Neural crest cell (in vitro differentiated cells): ENCODE results near the gene TMEM235. TPM values are rescaled to one million over a fixed set of nuclear protein-coding genes. Genes with fewer than 3 reads are reported as not detected.

ENCODE experiments used
- DNase-seq: peaks from one replicate; pipeline ENCODE4 v3.0.0; 2021; ENCODE audit warnings: low read depth, mixed read lengths, low spot score
- H3K27ac Mint-ChIP-seq: one replicate; pipeline ENCODE4 v1.8.0; 2021; ENCODE audit warnings: mild to moderate bottlenecking, mixed read lengths; ENCODE audit not compliant: unreplicated experiment
- H3K27me3 Mint-ChIP-seq: 2 replicates; pipeline ENCODE4 v1.8.0; 2021; ENCODE audit warnings: low read depth, mild to moderate bottlenecking, mixed read lengths
- H3K36me3 Mint-ChIP-seq: 2 replicates; pipeline ENCODE4 v1.8.0; 2021; ENCODE audit warnings: low read depth, mild to moderate bottlenecking, mixed read lengths
- H3K4me1 Mint-ChIP-seq: 2 replicates; pipeline ENCODE4 v1.8.0; 2021; ENCODE audit warnings: mixed read lengths
- H3K4me3 Mint-ChIP-seq: one replicate; pipeline ENCODE4 v1.8.0; 2021; ENCODE audit warnings: mild to moderate bottlenecking, mixed read lengths
- H3K9me3 Mint-ChIP-seq: 2 replicates; pipeline ENCODE4 v1.8.0; 2021; ENCODE audit warnings: mixed read lengths
- total RNA-seq: library from RNA; stranded (reverse); gene quantifications from 2 replicates; pipeline ENCODE4 v1.2.1, GENCODE V29; 2021
- TF ChIP-seq, protein P1 (sequence below): fragments of 200-600 bp; sonication (generic); conservative IDR thresholded peaks from 2 replicates; pipeline ENCODE4 v1.5.0; 2021; ENCODE audit warnings: antibody characterized with exemption, mild to moderate bottlenecking

TMEM235 gene
- total RNA-seq, 1 donor from 2014 or later, result not detected

DNA sequence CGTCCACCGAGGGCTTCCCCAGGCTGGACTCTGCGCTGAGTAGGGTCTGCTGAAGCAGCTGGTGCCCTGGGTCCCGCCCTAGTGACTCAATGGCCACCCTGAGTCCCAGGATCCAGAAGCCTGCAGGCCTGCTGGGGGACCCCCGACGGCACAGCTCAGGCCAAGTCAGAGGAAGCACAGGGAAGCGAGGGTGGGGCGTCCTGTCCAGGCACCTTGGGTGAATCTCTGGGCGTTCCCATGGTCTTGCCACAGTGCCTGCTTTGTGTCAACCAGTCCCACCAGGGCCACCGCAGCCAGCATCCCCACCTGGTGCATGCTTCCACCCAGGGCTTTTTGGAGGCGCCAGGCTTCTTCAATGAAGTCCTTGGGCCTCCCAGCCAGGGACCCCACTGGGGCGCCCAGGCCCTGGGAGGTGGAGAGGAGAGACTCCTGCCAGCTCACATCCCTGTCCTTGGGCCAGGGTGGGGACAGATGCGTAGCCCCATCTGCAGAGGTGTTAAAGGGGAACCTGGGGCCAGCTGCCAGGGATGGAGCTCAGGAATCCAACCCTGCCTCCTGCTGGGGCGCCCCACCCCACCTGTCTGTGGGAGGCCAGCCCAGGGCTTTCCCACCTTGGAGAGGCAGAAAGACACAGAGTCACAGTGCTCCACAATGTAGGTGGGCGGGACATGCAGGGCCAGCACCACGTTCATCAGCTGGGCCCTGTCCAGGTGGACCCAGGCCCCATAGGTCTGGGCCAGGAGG, 17.8 kb downstream of the TMEM235 start:
- Mint-ChIP-seq H3K36me3 (peaks cover 2% of the 10 kb centered on the region), H3K9me3 (peaks cover 3% of the 10 kb centered on the region), H3K27ac (no peak overlapping the region), H3K27me3 (no peaks in the 10 kb centered on the region), H3K4me1 (peaks cover 17% of the 10 kb centered on the region), H3K4me3 (no peak overlapping the region)
- TF ChIP-seq, protein P1, sequence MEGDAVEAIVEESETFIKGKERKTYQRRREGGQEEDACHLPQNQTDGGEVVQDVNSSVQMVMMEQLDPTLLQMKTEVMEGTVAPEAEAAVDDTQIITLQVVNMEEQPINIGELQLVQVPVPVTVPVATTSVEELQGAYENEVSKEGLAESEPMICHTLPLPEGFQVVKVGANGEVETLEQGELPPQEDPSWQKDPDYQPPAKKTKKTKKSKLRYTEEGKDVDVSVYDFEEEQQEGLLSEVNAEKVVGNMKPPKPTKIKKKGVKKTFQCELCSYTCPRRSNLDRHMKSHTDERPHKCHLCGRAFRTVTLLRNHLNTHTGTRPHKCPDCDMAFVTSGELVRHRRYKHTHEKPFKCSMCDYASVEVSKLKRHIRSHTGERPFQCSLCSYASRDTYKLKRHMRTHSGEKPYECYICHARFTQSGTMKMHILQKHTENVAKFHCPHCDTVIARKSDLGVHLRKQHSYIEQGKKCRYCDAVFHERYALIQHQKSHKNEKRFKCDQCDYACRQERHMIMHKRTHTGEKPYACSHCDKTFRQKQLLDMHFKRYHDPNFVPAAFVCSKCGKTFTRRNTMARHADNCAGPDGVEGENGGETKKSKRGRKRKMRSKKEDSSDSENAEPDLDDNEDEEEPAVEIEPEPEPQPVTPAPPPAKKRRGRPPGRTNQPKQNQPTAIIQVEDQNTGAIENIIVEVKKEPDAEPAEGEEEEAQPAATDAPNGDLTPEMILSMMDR, result no peak
- DNase-seq, result no peak

DNA sequence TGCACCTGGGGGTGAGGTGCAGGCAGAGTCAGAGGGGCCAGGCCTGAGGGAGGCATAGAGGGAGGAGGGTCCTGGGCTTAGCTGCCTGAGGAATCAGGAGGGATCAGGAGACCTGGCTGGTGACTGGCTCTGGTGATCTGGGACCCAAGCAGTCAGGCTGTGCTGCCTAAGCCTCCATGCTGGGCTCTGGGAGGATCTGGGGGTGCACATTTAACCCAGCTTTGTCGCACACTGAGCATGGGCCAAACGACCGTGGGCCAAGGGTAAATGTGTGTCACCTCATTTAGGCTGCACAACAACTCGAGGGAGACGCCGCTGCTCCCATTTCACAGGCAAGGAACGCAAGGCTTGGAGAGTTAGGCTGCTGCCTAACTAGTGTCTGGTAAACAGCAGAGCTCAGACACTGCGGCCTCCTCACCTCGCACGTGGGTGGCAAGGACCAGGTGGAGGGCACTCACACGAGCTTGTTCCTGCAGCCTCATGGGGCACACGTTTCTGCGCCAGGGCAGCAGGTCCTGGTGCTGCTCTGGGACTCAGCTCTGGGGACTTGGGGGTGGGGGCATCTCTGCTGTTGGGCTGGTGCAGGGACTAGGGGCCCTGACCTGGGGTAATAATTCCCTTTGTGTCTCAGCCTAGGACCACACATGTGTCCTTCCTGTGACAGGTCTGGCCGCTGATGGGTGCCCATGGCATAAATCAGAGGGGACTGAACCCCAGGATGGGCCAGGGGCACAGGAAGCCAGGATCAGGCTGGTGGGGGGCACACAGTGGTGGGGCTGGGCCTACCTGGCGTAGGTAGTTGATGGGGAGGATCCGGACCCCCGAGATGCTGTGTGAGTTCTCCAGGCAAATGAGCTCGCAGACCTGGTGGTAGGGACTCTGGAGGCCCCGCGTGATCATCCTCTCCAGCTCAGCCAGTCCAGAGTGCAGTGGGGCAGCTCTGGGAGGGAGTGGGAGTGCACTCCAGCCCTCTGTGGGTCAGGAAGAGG, 18.7 kb downstream of the TMEM235 start:
- H3K27me3 Mint-ChIP-seq, result no peaks in the 10 kb centered on the region
- H3K4me1 Mint-ChIP-seq, result peaks cover 23% of the 10 kb centered on the region
- no peak overlapping the region for H3K27ac Mint-ChIP-seq
- DNase-seq, result no peak
- no peak overlapping the region for H3K4me3 Mint-ChIP-seq
- TF ChIP-seq, protein P1, result no peak
- H3K9me3 Mint-ChIP-seq, result peaks cover 3% of the 10 kb centered on the region
- H3K36me3 Mint-ChIP-seq, result peaks cover 2% of the 10 kb centered on the region

DNA sequence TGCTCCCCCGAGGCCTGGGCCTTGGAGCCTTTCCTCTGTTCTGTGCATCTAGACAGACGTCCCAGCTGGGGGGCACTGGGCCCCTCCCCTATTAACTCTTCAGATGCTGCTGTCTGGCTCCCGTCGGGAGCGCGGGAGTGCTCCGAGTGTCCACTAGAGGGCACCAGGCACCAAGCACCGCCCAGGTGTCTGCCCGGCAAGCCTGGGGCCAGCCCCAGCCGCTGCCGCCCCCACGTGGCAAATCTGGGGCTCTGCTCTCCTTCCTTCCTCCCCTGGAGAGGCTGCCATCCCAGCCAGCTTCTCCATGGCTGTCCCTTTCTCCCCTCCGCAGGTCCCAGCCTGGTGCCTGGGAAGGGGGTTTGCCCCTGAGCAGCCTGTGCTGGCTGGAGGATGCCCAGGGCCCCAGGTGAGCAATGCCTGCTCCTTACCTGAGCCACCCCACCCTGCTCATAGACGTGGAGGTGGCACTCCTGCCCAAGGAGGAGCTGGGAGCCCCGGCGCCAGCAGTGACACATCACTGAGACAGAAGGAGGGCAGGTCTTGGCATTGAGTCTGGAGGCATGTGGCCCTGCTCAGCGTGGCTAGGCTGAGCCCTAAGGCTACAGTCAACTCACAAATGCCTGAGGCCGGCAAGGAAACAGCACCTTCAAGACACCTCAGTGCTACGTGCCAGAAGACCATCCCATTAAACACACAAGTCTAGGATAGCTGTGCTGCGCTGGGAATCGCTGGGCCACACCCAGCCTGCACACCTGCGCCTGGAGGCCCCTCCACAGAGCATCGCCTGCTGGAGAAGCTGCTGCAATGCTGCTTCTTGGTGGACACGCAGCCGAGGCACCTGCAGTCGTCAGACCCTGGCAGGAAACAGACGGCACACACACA, 19.7 kb downstream of the TMEM235 start:
- Mint-ChIP-seq H3K4me1 (peaks cover 25% of the 10 kb centered on the region), H3K27ac (no peak overlapping the region), H3K27me3 (no peaks in the 10 kb centered on the region), H3K4me3 (peak overlapping the region; percentile 75), H3K9me3 (no peaks in the 10 kb centered on the region), H3K36me3 (peaks cover 2% of the 10 kb centered on the region)
- TF ChIP-seq, protein P1, result peak; percentile 100
- DNase-seq, result peak; percentile 95

DNA sequence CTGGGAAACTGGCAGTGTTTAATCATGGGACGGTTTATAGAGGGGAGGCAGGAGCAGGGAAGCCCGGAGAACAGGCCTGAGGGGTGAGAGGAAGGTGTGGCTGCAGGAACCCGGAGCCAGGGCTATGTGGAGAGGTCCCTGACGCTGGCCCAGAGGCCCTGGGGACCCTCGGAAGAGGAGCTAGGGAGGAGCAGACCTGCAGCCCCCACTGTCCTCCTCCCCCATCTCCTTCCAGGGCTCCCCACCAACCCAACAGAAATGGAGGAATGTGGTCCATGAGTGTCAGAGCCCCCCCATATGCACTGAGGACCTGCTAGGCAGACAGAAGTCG, 20.3 kb downstream of the TMEM235 start:
- H3K4me1 Mint-ChIP-seq, result peaks cover 30% of the 10 kb centered on the region
- H3K4me3 Mint-ChIP-seq, result peak overlapping the region; percentile 75
- peaks cover 2% of the 10 kb centered on the region for H3K36me3 Mint-ChIP-seq
- H3K27ac Mint-ChIP-seq, result no peak overlapping the region
- DNase-seq, result no peak
- no peaks in the 10 kb centered on the region for H3K9me3 Mint-ChIP-seq
- H3K27me3 Mint-ChIP-seq, result no peaks in the 10 kb centered on the region
- TF ChIP-seq, protein P1, result no peak

DNA sequence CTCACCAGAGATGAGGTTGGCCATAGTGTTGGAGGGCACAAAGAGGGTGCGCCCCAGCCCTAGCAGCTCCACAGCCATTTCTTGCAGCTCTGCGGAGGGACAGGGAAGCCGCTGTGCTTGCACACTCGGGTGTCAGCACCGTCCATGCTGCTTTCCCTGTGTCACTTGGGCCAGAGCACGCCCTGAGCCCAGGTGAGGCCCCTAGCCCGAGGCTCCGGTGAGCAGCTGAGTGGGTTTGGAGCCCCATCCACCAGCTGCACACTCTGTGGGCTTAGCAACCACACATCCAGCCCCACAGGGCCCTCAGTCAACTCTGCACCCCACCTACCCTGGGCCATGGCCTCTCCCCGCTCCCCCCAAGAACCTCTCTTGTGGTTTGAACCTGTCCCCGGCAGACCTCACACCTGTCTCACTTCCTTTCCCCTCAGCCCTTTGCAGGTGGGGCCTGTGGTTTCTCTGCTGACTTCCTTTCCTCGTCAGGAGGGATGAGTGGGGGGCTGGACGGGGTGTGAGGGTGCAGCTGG, 20.7 kb downstream of the TMEM235 start:
- TF ChIP-seq, protein P1, result no peak
- DNase-seq, result no peak
- Mint-ChIP-seq H3K27ac (no peak overlapping the region), H3K36me3 (no peaks in the 10 kb centered on the region), H3K4me1 (peaks cover 25% of the 10 kb centered on the region), H3K27me3 (no peaks in the 10 kb centered on the region), H3K9me3 (no peaks in the 10 kb centered on the region), H3K4me3 (no peak overlapping the region)
